Hepatocyte (in vitro differentiated cells): ENCODE data around the gene ADGRA3. TPM values are rescaled to one million over a fixed set of nuclear protein-coding genes. Genes with fewer than 3 reads are reported as not detected.

Source experiments
- DNase-seq: peaks from one replicate; pipeline ENCODE4 v3.0.0-alpha.2; 2016; ENCODE audit warnings: low spot score
- H2AFZ ChIP-seq: fragments of 200-600 bp; sonication (generic); 2 replicates; pipeline ENCODE4 v1.6.0; 2016; ENCODE audit warnings: antibody characterized with exemption, mild to moderate bottlenecking
- H3K27ac ChIP-seq: fragments of 200-600 bp; sonication (generic); 2 replicates; pipeline ENCODE4 v1.5.1; 2016; ENCODE audit warnings: mild to moderate bottlenecking
- H3K27me3 ChIP-seq: fragments of 200-600 bp; sonication (generic); 2 replicates; pipeline ENCODE4 v1.6.1; 2016
- H3K36me3 ChIP-seq: fragments of 200-600 bp; sonication (generic); replicated peaks from 2 replicates; pipeline ENCODE4 v1.5.1; 2016; ENCODE audit warnings: low read depth; ENCODE audit not compliant: insufficient read depth
- H3K4me1 ChIP-seq: fragments of 200-600 bp; sonication (generic); 2 replicates; pipeline ENCODE4 v1.5.1; 2016; ENCODE audit warnings: mild to moderate bottlenecking, moderate library complexity; ENCODE audit not compliant: insufficient read depth
- H3K4me2 ChIP-seq: fragments of 200-600 bp; sonication (generic); 2 replicates; pipeline ENCODE4 v1.6.0; 2016
- H3K4me3 ChIP-seq: fragments of 200-600 bp; sonication (generic); 2 replicates; pipeline ENCODE4 v1.5.1; 2016; ENCODE audit warnings: mild to moderate bottlenecking
- H3K79me2 ChIP-seq: fragments of 200-600 bp; sonication (generic); 2 replicates; pipeline ENCODE4 v1.6.0; 2017; ENCODE audit warnings: mild to moderate bottlenecking
- H3K9me2 ChIP-seq: fragments of 200-600 bp; sonication (generic); replicated peaks from 2 replicates; pipeline ENCODE4 v1.6.0; 2017; ENCODE audit warnings: mild to moderate bottlenecking; ENCODE audit not compliant: insufficient read depth
- H3K9me3 ChIP-seq: fragments of 200-600 bp; sonication (generic); 2 replicates; pipeline ENCODE4 v1.5.1; 2016; ENCODE audit warnings: low read depth, mild to moderate bottlenecking
- H4K20me1 ChIP-seq: fragments of 200-600 bp; sonication (generic); 2 replicates; pipeline ENCODE4 v1.6.0; 2016; ENCODE audit warnings: mild to moderate bottlenecking; ENCODE audit not compliant: insufficient read depth, poor library complexity, severe bottlenecking
- CTCF ChIP-seq: fragments of 200-600 bp; sonication (generic); IDR thresholded peaks from 2 replicates; pipeline ENCODE4 v1.5.1; 2016; ENCODE audit warnings: antibody characterized with exemption, mild to moderate bottlenecking; ENCODE audit not compliant: poor library complexity
- EZH2 ChIP-seq: fragments of 200-600 bp; sonication (generic); IDR thresholded peaks from 2 replicates; pipeline ENCODE4 v1.6.1; 2016; ENCODE audit warnings: antibody characterized with exemption, mild to moderate bottlenecking, borderline replicate concordance
- EZH2phosphoT487 ChIP-seq: fragments of 200-600 bp; sonication (generic); IDR thresholded peaks from one replicate; pipeline ENCODE4 v1.6.1; 2018; ENCODE audit warnings: antibody characterized with exemption, mild to moderate bottlenecking, low read depth, moderate library complexity; ENCODE audit not compliant: unreplicated experiment, severe bottlenecking
- WGBS: methylation state at CpG from one replicate; pipeline ENCODE4 v1.1.6; 2016; ENCODE audit warnings: low lambda C conversion rate; ENCODE audit errors: missing lambda C conversion rate; 5-methylcytosine and 5-hydroxymethylcytosine counted together
- polyA plus RNA-seq: library from polyadenylated mRNA; unstranded; fragments of >200 nt; fragmentation: Nextera tagmentation; extraction: Ambion mirVana; gene quantifications from 2 replicates; pipeline ENCODE4 v1.2.1, GENCODE V29; 2016
- total RNA-seq: library from RNA; depleted of rRNA; stranded (reverse); fragments of >200 nt; gene quantifications from 2 replicates; pipeline ENCODE4 v1.2.3, GENCODE V29; 2014

Gene ADGRA3
- total and polyA plus RNA-seq, 2 experiments from 2014 or later = 21.2 to 61.6 TPM

GRCh38 chr4:22343606-22344005 lies 172.3 kb downstream of the ADGRA3 start:
- DNase-seq = no peak
- H3K9me2 ChIP-seq = no peaks in the 10 kb centered on the region
- 100% methylated on average over 2 of the region's 2 CpGs for WGBS
- H3K27me3 ChIP-seq = no peaks in the 10 kb centered on the region
- H3K36me3 ChIP-seq = no peaks in the 10 kb centered on the region
- TF ChIP-seq EZH2phosphoT487 = no peak
- no peak for TF ChIP-seq EZH2
- TF ChIP-seq CTCF = no peak
- H4K20me1 ChIP-seq = no peaks in the 10 kb centered on the region
- H3K4me1 ChIP-seq = no peaks in the 10 kb centered on the region
- H3K27ac ChIP-seq = no peak overlapping the region
- no peaks in the 10 kb centered on the region for H3K79me2 ChIP-seq
- H3K9me3 ChIP-seq = no peaks in the 10 kb centered on the region
- no peak overlapping the region for H2AFZ ChIP-seq
- no peak overlapping the region for H3K4me2 ChIP-seq
- H3K4me3 ChIP-seq = no peak overlapping the region

- 95% methylated on average over 5 of the region's 5 CpGs for WGBS
- Histone ChIP-seq H3K27ac (no peak overlapping the region), H3K9me3 (no peaks in the 10 kb centered on the region), H4K20me1 (no peaks in the 10 kb centered on the region), H3K36me3 (no peaks in the 10 kb centered on the region), H3K9me2 (no peaks in the 10 kb centered on the region), H3K79me2 (no peaks in the 10 kb centered on the region), H2AFZ (no peak overlapping the region), H3K27me3 (no peaks in the 10 kb centered on the region), H3K4me3 (no peak overlapping the region), H3K4me1 (no peaks in the 10 kb centered on the region), H3K4me2 (no peak overlapping the region)
- no peak for DNase-seq
- no peak for TF ChIP-seq CTCF
- TF ChIP-seq EZH2 = no peak
- TF ChIP-seq EZH2phosphoT487 = no peak
Observed at GRCh38 chr4:22339491-22339890, 176.4 kb downstream of the ADGRA3 start.

- Histone ChIP-seq H3K4me2 (no peak overlapping the region), H3K4me1 (no peaks in the 10 kb centered on the region), H3K27ac (no peak overlapping the region), H3K27me3 (no peaks in the 10 kb centered on the region), H3K36me3 (no peaks in the 10 kb centered on the region), H2AFZ (no peak overlapping the region), H3K9me3 (no peaks in the 10 kb centered on the region), H3K79me2 (no peaks in the 10 kb centered on the region), H4K20me1 (no peaks in the 10 kb centered on the region), H3K4me3 (no peak overlapping the region), H3K9me2 (no peaks in the 10 kb centered on the region)
- WGBS = 93% methylated on average over 2 of the region's 2 CpGs
- no peak for DNase-seq
- no peak for TF ChIP-seq EZH2phosphoT487
- TF ChIP-seq EZH2 = no peak
- TF ChIP-seq CTCF = no peak
Observed at GRCh38 chr4:22338796-22339195, 177.1 kb downstream of the ADGRA3 start.

Other genes with a start within 250 kb of the ADGRA3 start
- gene GBA3, start 176.9 kb upstream of the ADGRA3 start, total RNA-seq = 30.5 and 34.2 TPM in 2 replicates
- 5.1 and 14.3 TPM in 2 replicates for gene GBA3, start 176.9 kb upstream of the ADGRA3 start, polyA plus RNA-seq